LNCaP clone FGC (cell line): ENCODE data around the gene SENP3.

Experiments
- DNase-seq: peaks from one replicate; pipeline ENCODE4 v3.0.0-alpha.2; 2011; ENCODE audit warnings: low read depth
- H3K4me3 ChIP-seq: 2 replicates; pipeline ENCODE4 v1.5.1; 2011; ENCODE audit warnings: mild to moderate bottlenecking, low read depth, low read length, control low read depth
- TF ChIP-seq, protein P1 (sequence below): IDR thresholded peaks from 2 replicates; pipeline ENCODE4 v1.5.1; 2012; ENCODE audit warnings: mild to moderate bottlenecking; ENCODE audit not compliant: control insufficient read depth, insufficient read depth; ENCODE audit errors: extremely low read depth

Gene SENP3

DNA sequence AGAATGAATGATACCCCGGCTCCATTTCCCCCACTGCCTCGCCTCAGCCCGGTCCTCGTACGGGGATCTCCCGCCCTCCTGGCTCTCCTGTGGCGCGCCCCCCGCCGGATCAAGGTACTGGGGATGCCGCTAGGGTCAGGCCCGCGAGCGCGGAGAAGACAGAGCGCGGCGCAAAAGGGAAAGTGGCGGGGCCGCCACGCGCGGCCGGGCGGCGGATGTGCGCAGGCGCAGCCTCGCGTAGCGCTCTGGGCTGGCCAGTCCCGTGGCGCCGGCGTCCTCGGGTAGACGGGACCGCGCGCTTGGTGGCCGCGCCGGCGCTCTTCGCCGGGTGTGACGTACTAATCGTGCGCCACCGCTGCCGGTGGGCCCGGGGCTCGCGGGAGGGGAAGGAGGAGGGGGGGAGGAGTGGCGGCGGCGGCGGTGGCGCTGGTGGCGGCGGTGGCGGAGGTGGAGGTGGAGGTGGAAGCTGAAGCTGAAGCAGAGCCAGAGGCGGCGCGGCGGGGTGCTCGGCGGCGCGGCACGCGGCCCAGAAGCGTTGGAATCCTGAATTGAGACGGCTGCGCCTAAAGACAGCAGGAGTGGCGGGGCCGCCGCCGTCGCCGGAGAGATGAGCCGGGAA is at the start of gene SENP3:
Gene SENP3, plus strand, starts transcription at position 331 of the 619 bp plus-strand sequence. CDS start 1,158 bp downstream, outside the sequence.
- no peak for DNase-seq
- TF ChIP-seq, protein P1, sequence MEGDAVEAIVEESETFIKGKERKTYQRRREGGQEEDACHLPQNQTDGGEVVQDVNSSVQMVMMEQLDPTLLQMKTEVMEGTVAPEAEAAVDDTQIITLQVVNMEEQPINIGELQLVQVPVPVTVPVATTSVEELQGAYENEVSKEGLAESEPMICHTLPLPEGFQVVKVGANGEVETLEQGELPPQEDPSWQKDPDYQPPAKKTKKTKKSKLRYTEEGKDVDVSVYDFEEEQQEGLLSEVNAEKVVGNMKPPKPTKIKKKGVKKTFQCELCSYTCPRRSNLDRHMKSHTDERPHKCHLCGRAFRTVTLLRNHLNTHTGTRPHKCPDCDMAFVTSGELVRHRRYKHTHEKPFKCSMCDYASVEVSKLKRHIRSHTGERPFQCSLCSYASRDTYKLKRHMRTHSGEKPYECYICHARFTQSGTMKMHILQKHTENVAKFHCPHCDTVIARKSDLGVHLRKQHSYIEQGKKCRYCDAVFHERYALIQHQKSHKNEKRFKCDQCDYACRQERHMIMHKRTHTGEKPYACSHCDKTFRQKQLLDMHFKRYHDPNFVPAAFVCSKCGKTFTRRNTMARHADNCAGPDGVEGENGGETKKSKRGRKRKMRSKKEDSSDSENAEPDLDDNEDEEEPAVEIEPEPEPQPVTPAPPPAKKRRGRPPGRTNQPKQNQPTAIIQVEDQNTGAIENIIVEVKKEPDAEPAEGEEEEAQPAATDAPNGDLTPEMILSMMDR: no peak
- H3K4me3 ChIP-seq: peak within 1 kb of the TSS; percentile 90

GRCh38 chr17:7512105-7512504 is 49.6 kb upstream of the SENP3 start:
- H3K4me3 ChIP-seq: no peak overlapping the region
- DNase-seq: no peak
- TF ChIP-seq, protein P1: no peak

DNA sequence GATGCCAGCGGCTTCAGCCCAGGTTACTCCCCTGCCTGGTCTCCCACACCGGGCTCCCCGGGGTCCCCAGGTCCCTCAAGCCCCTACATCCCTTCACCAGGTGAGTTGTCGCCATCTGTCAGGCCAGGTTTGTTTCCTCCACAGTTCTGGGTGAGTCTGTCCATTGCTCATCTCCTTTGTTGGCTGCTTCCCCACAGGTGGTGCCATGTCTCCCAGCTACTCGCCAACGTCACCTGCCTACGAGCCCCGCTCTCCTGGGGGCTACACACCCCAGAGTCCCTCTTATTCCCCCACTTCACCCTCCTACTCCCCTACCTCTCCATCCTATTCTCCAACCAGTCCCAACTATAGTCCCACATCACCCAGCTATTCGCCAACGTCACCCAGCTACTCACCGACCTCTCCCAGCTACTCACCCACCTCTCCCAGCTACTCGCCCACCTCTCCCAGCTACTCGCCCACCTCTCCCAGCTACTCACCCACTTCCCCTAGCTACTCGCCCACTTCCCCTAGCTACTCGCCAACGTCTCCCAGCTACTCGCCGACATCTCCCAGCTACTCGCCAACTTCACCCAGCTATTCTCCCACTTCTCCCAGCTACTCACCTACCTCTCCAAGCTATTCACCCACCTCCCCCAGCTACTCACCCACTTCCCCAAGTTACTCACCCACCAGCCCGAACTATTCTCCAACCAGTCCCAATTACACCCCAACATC is 48.7 kb upstream of the SENP3 start:
- TF ChIP-seq, protein P1: no peak
- no peak for DNase-seq
- H3K4me3 ChIP-seq: no peak overlapping the region

DNA sequence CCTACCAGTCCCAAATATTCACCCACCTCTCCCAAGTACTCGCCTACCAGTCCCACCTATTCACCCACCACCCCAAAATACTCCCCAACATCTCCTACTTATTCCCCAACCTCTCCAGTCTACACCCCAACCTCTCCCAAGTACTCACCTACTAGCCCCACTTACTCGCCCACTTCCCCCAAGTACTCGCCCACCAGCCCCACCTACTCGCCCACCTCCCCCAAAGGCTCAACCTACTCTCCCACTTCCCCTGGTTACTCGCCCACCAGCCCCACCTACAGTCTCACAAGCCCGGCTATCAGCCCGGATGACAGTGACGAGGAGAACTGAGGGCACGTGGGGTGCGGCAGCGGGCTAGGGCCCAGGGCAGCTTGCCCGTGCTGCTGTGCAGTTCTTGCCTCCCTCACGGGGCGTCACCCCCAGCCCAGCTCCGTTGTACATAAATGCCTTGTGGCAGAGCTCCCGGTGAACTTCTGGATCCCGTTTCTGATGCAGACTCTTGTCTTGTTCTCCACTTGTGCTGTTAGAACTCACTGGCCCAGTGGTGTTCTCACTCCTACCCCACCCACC is 47.8 kb upstream of the SENP3 start:
- no peak for DNase-seq
- H3K4me3 ChIP-seq: no peak overlapping the region
- TF ChIP-seq, protein P1: no peak

DNA sequence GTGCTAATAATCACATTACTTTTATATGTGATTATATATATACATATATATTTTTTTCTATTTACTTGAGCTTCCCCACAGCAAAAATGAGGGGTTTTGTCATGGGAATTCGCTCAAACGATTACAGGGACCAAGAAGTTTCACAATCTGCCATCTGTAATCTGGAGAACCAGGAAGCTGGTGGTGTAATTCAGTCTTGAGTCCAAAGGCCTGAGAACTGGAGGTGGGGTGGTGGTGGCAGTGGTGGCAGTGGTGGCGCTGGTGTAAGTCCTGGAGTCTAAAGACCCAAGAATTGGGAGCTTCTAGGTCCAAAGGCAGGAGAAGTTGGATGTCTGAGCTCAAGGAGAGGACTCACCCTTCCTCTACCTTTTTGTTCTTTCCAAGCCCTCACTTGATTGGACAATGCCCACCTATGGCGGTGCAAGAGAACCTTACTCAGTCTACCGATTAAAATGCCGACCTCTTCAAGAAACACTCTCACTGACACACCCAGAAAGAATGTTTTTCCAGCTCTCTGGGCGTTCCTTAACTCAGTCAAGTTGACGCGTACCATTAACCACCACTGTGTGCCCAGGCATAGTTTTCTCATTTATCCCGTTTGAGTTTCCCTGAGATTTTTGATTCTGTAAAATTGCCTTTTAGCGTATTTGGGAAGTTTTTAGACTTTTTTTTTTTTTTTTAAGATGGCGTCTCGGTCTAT is 45.7 kb upstream of the SENP3 start:
- no peak for DNase-seq
- H3K4me3 ChIP-seq: no peak overlapping the region
- TF ChIP-seq, protein P1: no peak

- TF ChIP-seq, protein P1: peak; percentile 7; the same call in 1 of the 2 replicates
- DNase-seq: no peak
These were observed 38.7 kb upstream of the SENP3 start for GRCh38 chr17:7523033-7523432.

More at GRCh38 chr17:7523033-7523432, 38.7 kb upstream of the SENP3 start:
- H3K4me3 ChIP-seq: no peak overlapping the region
